Omental fat pad (tissue), 4 donors: Measurements from ENCODE around the gene SETD7. TPM values are rescaled to one million over a fixed set of nuclear protein-coding genes. Genes with fewer than 3 reads are reported as not detected.

Experiments
- ATAC-seq: fragments of 150-250 bp; one replicate; pipeline ENCODE4 v1.9.1; 2016; ENCODE audit warnings: mild to moderate bottlenecking, moderate library complexity; ENCODE audit not compliant: low FRiP score
- DNase-seq: peaks from one replicate; pipeline ENCODE4 v3.0.0-alpha.2; 2019; ENCODE audit warnings: low spot score
- total RNA-seq, 4 donors: library from RNA; depleted of rRNA; stranded (reverse); fragments of >200 nt; gene quantifications; one replicate each; pipeline ENCODE4 v1.1.0, GENCODE V29; 2016
- TF ChIP-seq, protein P1 (sequence below), 3 donors: fragments of 450-650 bp; IDR thresholded peaks; one replicate each; pipeline ENCODE4 v1.5.1; 2016 to 2017; ENCODE audit warnings: antibody characterized with exemption in 3 of 3, mild to moderate bottlenecking in 3 of 3, moderate library complexity in 2 of 3

SETD7 gene
- total RNA-seq, 4 donors from 2014 or later: 71.7 to 92.7 (median 82.2) TPM

- DNase-seq (no peak), ATAC-seq (no peak)
- TF ChIP-seq, protein P1, sequence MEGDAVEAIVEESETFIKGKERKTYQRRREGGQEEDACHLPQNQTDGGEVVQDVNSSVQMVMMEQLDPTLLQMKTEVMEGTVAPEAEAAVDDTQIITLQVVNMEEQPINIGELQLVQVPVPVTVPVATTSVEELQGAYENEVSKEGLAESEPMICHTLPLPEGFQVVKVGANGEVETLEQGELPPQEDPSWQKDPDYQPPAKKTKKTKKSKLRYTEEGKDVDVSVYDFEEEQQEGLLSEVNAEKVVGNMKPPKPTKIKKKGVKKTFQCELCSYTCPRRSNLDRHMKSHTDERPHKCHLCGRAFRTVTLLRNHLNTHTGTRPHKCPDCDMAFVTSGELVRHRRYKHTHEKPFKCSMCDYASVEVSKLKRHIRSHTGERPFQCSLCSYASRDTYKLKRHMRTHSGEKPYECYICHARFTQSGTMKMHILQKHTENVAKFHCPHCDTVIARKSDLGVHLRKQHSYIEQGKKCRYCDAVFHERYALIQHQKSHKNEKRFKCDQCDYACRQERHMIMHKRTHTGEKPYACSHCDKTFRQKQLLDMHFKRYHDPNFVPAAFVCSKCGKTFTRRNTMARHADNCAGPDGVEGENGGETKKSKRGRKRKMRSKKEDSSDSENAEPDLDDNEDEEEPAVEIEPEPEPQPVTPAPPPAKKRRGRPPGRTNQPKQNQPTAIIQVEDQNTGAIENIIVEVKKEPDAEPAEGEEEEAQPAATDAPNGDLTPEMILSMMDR (IDR thresholded peaks at IDR 0.05): no peak
These were observed 95.5 kb downstream of the SETD7 start for GRCh38 chr4:139460565-139460964.

GRCh38 chr4:139458999-139459398 lies 97.0 kb downstream of the SETD7 start:
- TF ChIP-seq, protein P1 (IDR thresholded peaks at IDR 0.05): no peak
- ATAC-seq: no peak
- DNase-seq: no peak

DNA sequence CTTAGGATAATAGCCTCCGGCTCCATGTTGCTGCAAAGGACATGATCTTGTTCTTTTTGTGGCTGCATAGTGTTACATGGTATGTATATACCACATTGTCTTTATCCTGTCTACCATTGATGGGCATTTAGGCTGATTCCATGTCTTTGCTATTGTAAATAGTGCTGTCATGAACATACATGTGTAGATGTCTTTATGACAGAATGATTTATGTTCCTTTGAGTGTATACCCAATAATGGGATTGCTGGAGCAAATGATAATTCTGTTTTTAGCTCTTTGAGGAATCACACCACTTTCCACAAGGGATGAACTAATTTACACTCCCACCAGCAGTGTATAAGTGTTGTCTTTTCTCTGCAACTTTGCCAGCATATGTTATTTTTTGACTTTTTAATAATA lies 97.5 kb downstream of the SETD7 start:
- no peak for DNase-seq
- TF ChIP-seq, protein P1 (IDR thresholded peaks at IDR 0.05): no peak
- ATAC-seq: no peak

DNA sequence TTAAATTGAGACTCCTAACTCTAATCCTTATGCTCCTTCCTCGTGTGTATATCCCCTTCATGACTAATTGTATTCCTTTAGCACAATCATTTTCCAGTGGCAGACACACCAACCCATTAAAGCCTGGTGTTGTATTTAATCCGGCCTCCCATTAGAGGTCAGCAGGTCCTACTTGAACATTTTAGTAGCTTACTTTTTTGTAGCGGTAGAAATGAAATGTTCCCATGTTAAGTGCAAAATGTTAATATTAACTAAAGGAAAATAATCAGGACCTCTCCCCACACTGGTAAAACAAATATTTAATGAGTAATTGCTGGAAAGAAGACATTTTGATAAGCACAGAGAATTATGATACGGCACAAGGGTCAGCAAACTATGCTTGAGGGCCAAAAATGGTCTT lies 98.7 kb downstream of the SETD7 start:
- TF ChIP-seq, protein P1 (IDR thresholded peaks at IDR 0.05): no peak
- no peak for DNase-seq
- no peak for ATAC-seq

GRCh38 chr4:139455126-139455538 lies 100.9 kb downstream of the SETD7 start:
- DNase-seq: no peak
- TF ChIP-seq, protein P1 (IDR thresholded peaks at IDR 0.05): no peak
- ATAC-seq: no peak

DNA sequence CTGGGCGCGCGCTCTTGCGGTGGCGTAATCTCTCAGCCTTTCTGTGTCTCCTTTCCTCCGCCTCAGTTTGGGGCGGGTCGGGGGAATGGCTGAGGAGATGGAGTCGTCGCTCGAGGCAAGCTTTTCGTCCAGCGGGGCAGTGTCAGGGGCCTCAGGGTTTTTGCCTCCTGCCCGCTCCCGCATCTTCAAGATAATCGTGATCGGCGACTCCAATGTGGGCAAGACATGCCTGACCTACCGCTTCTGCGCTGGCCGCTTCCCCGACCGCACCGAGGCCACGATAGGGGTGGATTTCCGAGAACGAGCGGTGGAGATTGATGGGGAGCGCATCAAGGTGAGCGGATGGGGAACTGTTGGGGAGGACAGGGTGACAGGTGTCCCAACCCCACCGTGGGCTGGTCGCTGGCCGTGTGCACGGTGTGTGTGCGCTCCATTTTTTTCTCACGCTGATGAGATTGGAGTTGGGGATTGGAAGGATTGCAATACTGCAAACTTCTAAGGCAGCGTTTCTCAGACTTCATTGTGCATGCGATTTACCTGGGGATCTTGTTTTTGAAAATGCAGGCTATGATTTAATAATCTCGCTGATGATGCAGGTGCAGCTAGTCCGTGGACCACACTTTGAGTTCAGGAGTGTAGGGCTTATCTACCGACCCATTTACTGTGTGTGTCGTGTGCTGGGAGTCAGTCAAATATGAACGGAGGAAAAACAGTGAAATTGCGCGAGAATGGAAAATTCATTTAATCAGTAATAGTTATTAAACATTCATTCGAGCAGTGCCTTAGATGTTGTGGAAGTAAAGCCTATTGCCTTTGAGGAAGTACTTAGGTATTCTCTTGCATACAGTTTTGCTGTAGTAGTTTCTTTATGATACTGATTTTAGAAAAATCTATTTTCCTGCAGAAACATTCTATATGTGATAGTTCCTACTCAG lies 101.6 kb downstream of the SETD7 start, which contains the start of gene RAB33B:
Gene RAB33B (plus strand): TSS at position 11 of the 935 bp plus-strand sequence. CDS start 75 bp downstream, at position 86.
- DNase-seq: no peak
- TF ChIP-seq, protein P1 (IDR thresholded peaks at IDR 0.05): no peak

More for the DNA sequence above, 101.6 kb downstream of the SETD7 start, which contains the start of gene RAB33B:
- peak; percentile 7 for ATAC-seq
